Neuronal stem cell (in vitro differentiated cells): Measurements from ENCODE around the gene SSC5D.

Experiments used
- DNase-seq: peaks from one replicate; pipeline ENCODE4 v3.0.0-alpha.2; 2013; ENCODE audit warnings: low spot score
- H2AFZ ChIP-seq: one replicate; pipeline ENCODE4 v1.6.1; 2013; ENCODE audit warnings: mild to moderate bottlenecking, low read length, inconsistent platforms
- H2AK5ac ChIP-seq: 2 replicates; pipeline ENCODE4 v1.6.1; 2013; ENCODE audit warnings: low read depth, mild to moderate bottlenecking, inconsistent platforms, low read length, moderate library complexity, mixed read lengths
- H2BK120ac ChIP-seq: 2 replicates; pipeline ENCODE4 v1.6.1; 2013; ENCODE audit warnings: low read depth, mild to moderate bottlenecking, inconsistent platforms, low read length, moderate library complexity, mixed read lengths
- H2BK12ac ChIP-seq: one replicate; pipeline ENCODE4 v1.6.1; 2013; ENCODE audit warnings: low read length, inconsistent platforms
- H2BK15ac ChIP-seq: 2 replicates; pipeline ENCODE4 v1.6.1; 2013; ENCODE audit warnings: mild to moderate bottlenecking, low read length, inconsistent platforms, mixed read lengths
- H2BK5ac ChIP-seq: one replicate; pipeline ENCODE4 v1.6.1; 2013; ENCODE audit warnings: inconsistent platforms, mild to moderate bottlenecking, low read length, moderate library complexity
- H3K14ac ChIP-seq: one replicate; pipeline ENCODE4 v1.6.1; 2013; ENCODE audit warnings: low read length, inconsistent platforms
- H3K18ac ChIP-seq: 2 replicates; pipeline ENCODE4 v1.6.1; 2013; ENCODE audit warnings: low read length, inconsistent platforms
- H3K23ac ChIP-seq: 2 replicates; pipeline ENCODE4 v1.6.1; 2013; ENCODE audit warnings: low read depth, mild to moderate bottlenecking, mixed read lengths, low read length, inconsistent platforms; ENCODE audit not compliant: poor library complexity
- H3K27ac ChIP-seq: replicated peaks from 3 replicates; pipeline ENCODE4 v1.5.1; 2013; ENCODE audit warnings: low read length, inconsistent platforms
- H3K27me3 ChIP-seq, 3 experiments: 2 replicates each; pipeline ENCODE4 v1.6.1; 2013; ENCODE audit warnings: low read length in 3 of 3, mild to moderate bottlenecking in 2 of 3, inconsistent platforms in 1 of 3, low read depth in 1 of 3, mixed read lengths in 1 of 3, moderate library complexity in 1 of 3; ENCODE audit not compliant: control insufficient read depth in 3 of 3, insufficient read depth in 3 of 3
- H3K36me3 ChIP-seq, 2 donors: replicated peaks in 1 of 2; 2 replicates each; pipeline ENCODE4 v1.6.1; 2013; ENCODE audit warnings: low read length in 2 of 2; ENCODE audit not compliant: control insufficient read depth in 2 of 2, insufficient read depth in 2 of 2
- H3K4ac ChIP-seq: 2 replicates; pipeline ENCODE4 v1.6.1; 2013; ENCODE audit warnings: inconsistent platforms, mild to moderate bottlenecking, low read length, moderate library complexity
- H3K4me1 ChIP-seq, 2 donors: 1 replicate in 1 of 2; 2 replicates in 1 of 2; pipeline ENCODE4 v1.6.1; 2013; ENCODE audit warnings: low read length in 2 of 2, low read depth in 1 of 2; ENCODE audit not compliant: control insufficient read depth in 2 of 2, insufficient read depth in 1 of 2
- H3K4me2 ChIP-seq: one replicate; pipeline ENCODE4 v1.6.1; 2013; ENCODE audit warnings: mild to moderate bottlenecking, low read length, inconsistent platforms; ENCODE audit not compliant: insufficient read depth, poor library complexity, severe bottlenecking
- H3K4me3 ChIP-seq, 2 donors: 2 replicates each; pipeline ENCODE4 v1.5.1; 2013; ENCODE audit warnings: low read length in 2 of 2, mild to moderate bottlenecking in 2 of 2, inconsistent platforms in 1 of 2, moderate library complexity in 1 of 2
- H3K79me1 ChIP-seq: one replicate; pipeline ENCODE4 v1.6.1; 2013; ENCODE audit warnings: low read depth, mild to moderate bottlenecking, inconsistent platforms, low read length, moderate library complexity
- H3K9ac ChIP-seq: one replicate; pipeline ENCODE4 v1.6.1; 2013; ENCODE audit warnings: mild to moderate bottlenecking, low read depth, low read length, inconsistent platforms; ENCODE audit not compliant: poor library complexity
- H3K9me3 ChIP-seq, 2 donors: replicated peaks in 1 of 2; 2 replicates each; pipeline versions ENCODE3 to v1.6.1; 2013; ENCODE audit warnings: low read length in 2 of 2, mild to moderate bottlenecking in 2 of 2, inconsistent platforms in 1 of 2, low read depth in 1 of 2, mixed read lengths in 1 of 2, moderate library complexity in 1 of 2; ENCODE audit not compliant: control insufficient read depth in 2 of 2, insufficient read depth in 1 of 2
- H4K8ac ChIP-seq: one replicate; pipeline ENCODE4 v1.6.1; 2013; ENCODE audit warnings: low read depth, mild to moderate bottlenecking, inconsistent platforms, low read length, moderate library complexity
- H4K91ac ChIP-seq: one replicate; pipeline ENCODE4 v1.6.1; 2013; ENCODE audit warnings: low read length, low read depth, mild to moderate bottlenecking, inconsistent platforms; ENCODE audit not compliant: poor library complexity
- WGBS, 2 donors: extraction: QIAGEN DNeasy Blood & Tissue Kit; methylation state at CpG; one replicate each; pipeline ENCODE4 v1.1.7; 2013; ENCODE audit warnings: missing lambda C conversion rate in 2 of 2, mixed read lengths in 1 of 2; ENCODE audit not compliant: insufficient read length in 2 of 2, insufficient replicate concordance in 1 of 2; ENCODE audit errors: extremely low coverage in 2 of 2; 5-methylcytosine and 5-hydroxymethylcytosine counted together

The SSC5D gene

DNA sequence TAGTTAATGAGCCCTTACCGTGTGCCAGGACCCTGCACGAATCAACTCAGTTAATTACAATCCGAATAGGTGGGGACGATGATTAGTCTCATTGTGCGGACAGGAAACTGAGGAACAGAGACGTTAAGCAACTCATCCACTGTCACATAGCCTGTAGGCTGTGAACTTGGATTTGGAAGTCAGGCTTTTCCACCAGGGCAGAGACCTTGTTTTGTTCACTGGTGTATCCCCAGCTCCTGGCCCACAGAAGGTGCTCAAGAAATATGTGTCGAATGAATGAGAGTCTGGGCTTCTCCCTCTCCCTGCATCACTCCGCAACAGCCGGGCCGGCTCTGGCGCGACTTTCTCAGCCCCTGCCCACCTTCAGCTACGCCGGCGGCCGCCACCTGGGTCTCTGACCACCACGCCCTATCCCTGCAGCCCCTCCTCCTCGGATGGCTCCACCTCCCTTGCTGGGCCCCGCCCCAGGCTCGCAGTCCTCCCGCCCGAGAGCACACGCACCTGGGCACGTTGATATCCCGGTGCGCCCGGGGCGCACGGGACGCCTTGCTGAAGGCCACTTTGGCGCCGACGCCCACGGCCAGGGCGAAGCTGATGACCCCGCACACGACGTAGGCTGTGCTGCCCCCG, 46.4 kb upstream of the SSC5D start:
- Histone ChIP-seq H3K79me1 (peaks cover 2% of the 10 kb centered on the region), H2AFZ (no peak overlapping the region), H3K14ac (no peak overlapping the region), H3K27me3 (peaks cover 32 to 81% (median 72%) of the 10 kb centered on the region in 3 experiments), H3K36me3 (no peaks in the 10 kb centered on the region), H4K91ac (no peak overlapping the region), H3K4ac (no peak overlapping the region), H2AK5ac (no peak overlapping the region), H2BK15ac (no peak overlapping the region), H2BK5ac (no peak overlapping the region), H3K23ac (no peak overlapping the region), H3K27ac (no peak overlapping the region), H4K8ac (no peak overlapping the region), H2BK12ac (no peak overlapping the region), H3K4me3 (no peak overlapping the region), H3K4me2 (no peak overlapping the region), H2BK120ac (no peak overlapping the region), H3K18ac (peak overlapping the region; percentile 55), H3K9me3 (peaks cover 0 to 2% of the 10 kb centered on the region in 2 donors), H3K9ac (no peak overlapping the region), H3K4me1 (peaks cover 6 to 15% of the 10 kb centered on the region in 2 donors)
- WGBS, 2 donors, result no CpG with 5 or more reads among the region's 39 CpGs
- DNase-seq, result no peak

DNA sequence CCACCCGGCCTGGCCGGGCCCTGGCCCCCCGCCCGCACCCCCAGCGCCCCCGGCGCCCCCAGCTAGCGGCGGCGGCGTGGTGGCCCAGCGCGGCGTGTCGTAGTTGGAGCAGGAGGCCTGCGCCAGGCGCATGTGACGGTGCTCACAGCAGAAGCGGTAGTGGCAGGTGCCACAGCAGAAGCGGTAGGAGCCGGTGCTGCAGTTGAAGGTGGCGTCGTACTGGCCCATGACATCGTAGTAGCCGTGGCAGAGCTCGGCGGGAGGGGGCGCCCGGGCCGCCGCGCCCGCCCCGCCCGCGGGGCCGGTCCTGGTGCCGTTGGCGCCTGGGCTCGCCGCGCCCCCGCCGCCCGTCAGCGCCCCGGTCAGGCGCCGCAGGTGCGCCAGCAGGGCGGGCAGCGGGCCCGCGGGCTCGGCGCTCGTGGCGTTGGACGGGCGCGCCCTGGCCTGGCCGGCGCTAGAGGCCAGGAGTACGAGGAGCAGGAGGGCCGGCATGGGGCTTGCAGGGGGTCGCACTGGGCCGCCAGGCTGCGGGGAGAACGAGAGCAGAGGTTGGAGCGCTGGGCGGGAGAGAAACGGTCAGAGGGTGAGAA, 45.8 kb upstream of the SSC5D start:
- no peak overlapping the region for H3K18ac ChIP-seq
- peak overlapping the region; percentile 38 for H3K4me2 ChIP-seq
- no CpG with 5 or more reads among the region's 72 CpGs for WGBS, 2 donors
- H3K4me1 ChIP-seq, result peaks cover 6 to 15% of the 10 kb centered on the region in 2 donors
- H2AFZ ChIP-seq, result peak overlapping the region; percentile 71
- no peak overlapping the region for H3K23ac ChIP-seq
- peaks cover 0 to 2% of the 10 kb centered on the region in 2 donors for H3K9me3 ChIP-seq
- H2BK12ac ChIP-seq, result no peak overlapping the region
- H3K27me3 ChIP-seq, result peaks cover 32 to 87% (median 78%) of the 10 kb centered on the region in 3 experiments
- H3K36me3 ChIP-seq, result no peaks in the 10 kb centered on the region
- no peak overlapping the region for H4K8ac ChIP-seq
- no peak overlapping the region for H3K14ac ChIP-seq
- no peak overlapping the region for H2BK5ac ChIP-seq
- no peak overlapping the region for H3K9ac ChIP-seq
- H3K27ac ChIP-seq, result no peak overlapping the region
- no peak for DNase-seq
- H3K79me1 ChIP-seq, result peaks cover 2% of the 10 kb centered on the region
- no peak overlapping the region for H3K4me3 ChIP-seq
- H3K4ac ChIP-seq, result no peak overlapping the region
- no peak overlapping the region for H4K91ac ChIP-seq
- no peak overlapping the region for H2AK5ac ChIP-seq
- no peak overlapping the region for H2BK15ac ChIP-seq
- H2BK120ac ChIP-seq, result no peak overlapping the region

DNA sequence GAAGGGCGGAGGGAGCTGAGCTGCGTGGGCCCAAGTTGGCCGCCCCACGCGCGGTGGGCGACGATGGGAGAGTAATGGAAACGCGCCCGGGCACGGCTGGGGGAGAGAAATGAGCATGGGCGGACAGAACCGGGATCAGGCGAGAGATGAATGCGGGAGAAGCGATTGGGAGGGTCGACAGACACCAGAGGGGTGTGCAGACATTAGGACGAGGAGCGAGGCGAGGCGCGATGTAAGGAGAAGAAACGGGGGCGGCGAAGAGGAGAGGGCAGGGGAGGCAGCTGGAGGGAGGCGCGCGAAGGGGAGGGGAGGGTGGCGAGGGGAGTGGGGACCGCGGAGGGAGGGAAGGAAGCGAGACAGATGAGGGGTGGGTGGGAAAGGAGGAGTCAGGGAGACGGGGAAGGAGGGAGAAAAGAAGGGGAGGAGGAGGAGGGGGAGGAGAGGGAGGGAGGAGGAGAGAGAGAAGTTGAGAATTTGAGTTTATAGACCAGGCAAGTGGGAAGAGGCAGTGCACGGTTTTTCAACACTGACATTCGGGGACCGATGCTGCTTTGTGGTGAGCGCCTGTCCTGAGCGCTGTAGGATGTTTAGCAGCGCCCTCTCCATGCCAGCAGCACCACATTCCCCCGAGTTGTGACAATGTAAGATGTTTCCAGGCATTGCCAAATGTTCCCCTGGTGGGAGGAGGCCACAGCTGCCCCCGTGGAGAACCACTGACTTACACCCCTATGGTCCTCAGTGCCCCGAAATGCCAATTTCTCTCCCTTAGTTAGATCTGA, 45.0 kb upstream of the SSC5D start, which contains the start of gene SHISA7:
SHISA7 (minus strand) TSS at position 256 of the 779 bp plus-strand sequence. CDS start 437 bp downstream, outside the sequence.
- no CpG with 5 or more reads among the region's 43 CpGs for WGBS, 2 donors
- Histone ChIP-seq H3K4ac (no peak within 1 kb of the TSS), H3K4me3 (peak within 1 kb of the TSS in 1 of 2 donors; percentile 15)

More for the DNA sequence above, 45.0 kb upstream of the SSC5D start, which contains the start of gene SHISA7:
- no peak within 1 kb of the TSS for H2BK5ac ChIP-seq
- H3K4me2 ChIP-seq, result peak within 1 kb of the TSS; percentile 38
- H2AFZ ChIP-seq, result peak within 1 kb of the TSS; percentile 71
- H3K14ac ChIP-seq, result no peak within 1 kb of the TSS
- H2BK15ac ChIP-seq, result peak within 1 kb of the TSS; percentile 21
- peaks cover 32 to 93% (median 77%) of the 10 kb centered on the region in 3 experiments for H3K27me3 ChIP-seq
- H2BK12ac ChIP-seq, result no peak within 1 kb of the TSS
- peaks cover under 1% of the 10 kb centered on the region for H3K79me1 ChIP-seq
- peaks cover 0 to 4% of the 10 kb centered on the region in 2 donors for H3K9me3 ChIP-seq
- peak within 1 kb of the TSS; percentile 75 for H3K18ac ChIP-seq
- H4K8ac ChIP-seq, result peak within 1 kb of the TSS; percentile 55
- H2AK5ac ChIP-seq, result no peak within 1 kb of the TSS
- H2BK120ac ChIP-seq, result no peak within 1 kb of the TSS
- DNase-seq, result no peak
- no peak within 1 kb of the TSS for H4K91ac ChIP-seq
- peaks cover 6 to 15% of the 10 kb centered on the region in 2 donors for H3K4me1 ChIP-seq
- peak within 1 kb of the TSS; percentile 55 for H3K9ac ChIP-seq
- no peak within 1 kb of the TSS for H3K27ac ChIP-seq
- peak within 1 kb of the TSS; percentile 83 for H3K23ac ChIP-seq
- no peaks in the 10 kb centered on the region for H3K36me3 ChIP-seq
